HG03571 (cell line): ENCODE measurements around the gene OAF.
"Not testable (repeated sequence)": the region's sequence is repeated elsewhere in the genome, so short reads cannot be mapped to it uniquely, and the experiment has no call there.

Experiments used
- ATAC-seq: cut with Tn5 transposase; IDR thresholded peaks from one replicate; pipeline ENCODE4 v1.9.1; 2021; ENCODE audit not compliant: unreplicated experiment

OAF gene

GRCh38 chr11:120210626-120211521, at the start of gene OAF:
TSS of gene OAF (plus strand) at chr11:120211032. CDS start at chr11:120211280, 248 bp downstream.
- ATAC-seq = peak; percentile 74

GRCh38 chr11:120167659-120168058, 43.2 kb upstream of the OAF start:
- ATAC-seq = no peak

DNA sequence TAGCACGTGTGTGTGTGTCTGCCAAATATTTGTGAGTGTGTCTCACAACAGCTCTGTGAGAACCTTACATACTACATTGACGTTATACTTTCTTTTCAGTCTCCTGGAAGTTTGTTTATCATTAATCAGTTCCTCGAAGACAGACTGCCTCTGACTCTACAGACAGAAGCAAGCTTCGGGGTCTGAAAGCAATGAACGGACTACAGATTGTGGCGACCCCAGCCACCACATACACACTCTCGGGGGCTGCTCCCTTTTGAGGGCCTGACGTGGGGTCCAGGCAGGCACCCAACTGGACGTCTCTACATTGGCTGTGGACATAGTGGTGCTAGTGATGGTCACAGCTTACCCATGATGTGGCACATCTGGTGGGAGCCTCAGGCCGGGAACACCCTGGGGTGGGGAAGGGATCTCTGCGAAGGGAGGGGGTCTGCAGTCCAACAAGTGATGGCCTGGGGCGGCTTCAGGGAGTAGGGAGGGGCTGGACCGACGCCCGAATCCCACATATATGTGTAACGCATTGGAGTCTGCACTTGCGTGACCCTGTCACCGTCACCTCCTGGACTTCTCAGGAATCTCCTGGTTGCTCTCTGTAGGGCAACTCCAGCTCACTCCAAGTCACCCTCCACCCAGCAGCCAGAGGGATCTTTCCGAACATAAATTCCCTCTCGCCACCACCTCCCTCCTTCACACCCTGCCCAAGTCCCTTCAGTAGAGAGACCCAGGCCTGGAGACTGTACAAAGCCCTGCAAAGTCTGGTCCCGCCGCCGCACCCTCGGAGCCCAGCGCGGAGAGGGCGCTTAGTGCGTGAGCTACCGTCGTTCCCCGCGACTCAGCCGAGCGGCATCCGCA, 42.5 kb upstream of the OAF start:
- ATAC-seq = no peak

DNA sequence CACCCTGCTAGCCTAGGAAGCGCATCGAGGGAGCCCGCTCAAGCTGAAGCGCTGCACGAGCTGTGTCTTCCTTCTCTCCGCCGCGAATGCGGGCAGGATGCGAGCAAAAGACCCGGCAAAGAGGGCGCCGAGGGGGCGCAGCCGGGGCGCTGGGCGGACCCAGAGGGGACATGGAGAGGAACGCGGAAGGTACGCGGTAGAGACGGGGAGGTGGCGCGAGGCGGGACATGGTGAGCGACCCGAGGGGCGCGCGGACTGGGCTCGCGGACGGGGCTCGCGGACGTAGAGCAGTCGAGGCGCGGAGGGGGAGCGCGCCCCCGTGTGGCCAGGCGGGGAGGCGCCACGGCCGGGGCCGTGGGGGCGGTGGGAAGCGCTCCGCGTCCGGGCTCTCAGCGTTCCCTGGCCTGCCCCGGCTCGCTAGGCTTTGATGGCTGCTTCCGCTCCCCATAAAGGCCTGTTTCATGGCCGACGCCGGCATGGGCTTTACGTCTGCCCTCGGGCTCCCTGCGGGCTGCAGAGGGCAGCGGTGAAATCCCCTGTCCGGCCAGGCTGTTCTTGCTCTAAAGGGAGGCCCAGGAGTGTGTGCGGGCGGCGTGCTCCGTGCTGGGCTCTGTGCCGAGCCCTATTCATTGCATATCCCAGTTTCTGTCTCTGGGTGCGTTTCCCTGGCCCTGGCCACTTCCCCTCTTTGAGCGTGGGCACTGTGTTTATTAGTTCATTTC, 41.7 kb upstream of the OAF start:
- ATAC-seq = no peak

GRCh38 chr11:120169981-120170698, 40.7 kb upstream of the OAF start:
- no peak for ATAC-seq

DNA sequence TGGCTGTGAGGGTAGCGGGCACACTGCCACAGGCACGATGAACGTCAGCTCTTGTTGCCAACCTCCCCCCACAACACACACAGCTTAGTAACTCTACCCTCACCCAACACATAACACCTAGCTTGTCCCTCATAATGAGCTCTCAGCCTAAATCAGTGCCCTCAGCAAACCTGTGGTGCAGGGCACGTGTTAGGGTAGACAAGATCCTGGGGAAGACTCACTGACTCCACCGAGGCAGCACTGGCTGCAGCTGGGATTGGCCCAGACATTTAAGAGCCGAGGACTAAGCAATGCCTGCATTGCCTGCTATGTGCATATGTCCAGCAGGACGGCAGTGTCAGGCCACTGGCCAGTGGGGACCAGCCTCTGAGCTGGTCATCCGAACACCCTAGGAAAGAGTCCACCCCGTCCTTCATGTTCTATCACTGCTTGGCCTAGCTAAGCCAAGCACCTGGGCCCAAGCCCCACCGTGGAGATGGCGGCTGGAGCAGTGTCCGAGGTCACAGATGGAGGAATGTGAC, 40.0 kb upstream of the OAF start:
- ATAC-seq = no peak

DNA sequence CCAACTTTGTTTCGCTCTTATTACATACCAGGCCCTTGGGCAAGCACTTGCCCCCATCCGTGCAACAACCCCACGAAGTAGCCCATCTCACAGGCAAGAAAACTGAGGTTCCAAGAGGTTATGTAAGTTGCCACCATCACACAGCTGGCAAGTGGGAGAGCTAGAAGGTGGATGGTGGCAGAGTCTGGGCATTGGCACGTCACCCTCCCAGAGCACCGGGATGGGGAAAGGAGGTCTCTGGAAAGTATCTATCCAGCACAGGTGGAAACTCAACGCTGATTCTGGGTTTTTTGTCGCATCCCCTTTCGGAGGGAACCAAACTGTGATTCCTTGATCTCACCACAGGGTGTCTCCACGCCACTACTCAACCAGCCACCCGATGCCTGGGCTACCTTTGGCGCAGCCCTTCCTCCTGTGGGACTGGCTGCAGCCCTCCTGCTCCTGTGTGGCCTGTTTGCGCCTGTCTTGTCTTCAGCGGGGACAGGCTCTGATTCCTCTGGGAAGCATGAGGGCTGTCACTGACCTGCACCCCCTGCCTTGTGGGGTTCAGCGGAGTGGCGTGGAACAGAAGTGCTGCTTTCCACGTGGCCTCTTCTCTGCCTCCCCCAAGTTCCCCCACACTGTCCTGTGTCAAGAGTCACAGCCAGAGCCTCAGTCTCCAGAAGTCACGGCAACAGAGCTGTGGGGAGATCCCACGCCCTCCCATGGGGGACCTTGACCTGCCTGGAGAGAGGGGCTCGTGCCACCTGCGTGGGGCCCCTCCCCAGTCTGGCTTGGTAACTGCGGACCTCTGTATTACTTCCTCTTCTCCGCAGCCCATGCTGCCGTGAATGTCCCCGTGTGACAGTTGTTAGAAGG, 38.5 kb upstream of the OAF start:
- ATAC-seq = no peak

DNA sequence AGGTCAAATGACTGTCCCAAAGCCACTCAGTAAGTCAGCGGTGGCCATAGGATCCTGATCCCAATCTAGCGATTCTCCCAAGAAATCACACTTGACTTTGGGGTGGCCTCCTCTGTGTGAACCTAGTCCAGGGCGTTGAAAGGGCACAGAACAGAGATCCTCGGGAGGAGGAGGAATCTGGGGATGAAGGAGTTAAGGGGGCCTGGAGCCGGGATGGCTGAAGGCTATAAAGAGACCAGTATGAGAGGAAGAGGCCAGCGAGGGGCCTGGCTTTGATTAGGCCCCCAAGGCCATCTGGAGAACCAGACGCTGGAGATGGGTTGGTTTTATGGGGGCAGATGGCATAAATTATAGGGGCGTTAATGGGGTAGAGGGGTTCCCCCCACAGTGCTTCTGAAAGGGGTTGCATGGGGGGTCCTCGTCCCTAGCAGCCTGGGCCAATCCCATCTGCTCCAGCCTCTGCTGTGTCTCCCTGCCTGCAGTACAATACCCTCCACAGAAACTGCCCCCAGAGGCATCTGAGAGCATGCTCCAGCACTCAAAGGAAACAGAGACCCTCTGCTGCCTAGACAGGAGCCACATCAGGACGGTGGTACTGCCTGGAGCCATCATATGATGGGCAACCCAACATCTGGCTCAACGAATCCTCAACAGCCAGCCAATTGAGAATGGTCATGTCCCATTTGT, 37.7 kb upstream of the OAF start:
- ATAC-seq = no peak

GRCh38 chr11:120173807-120174206, 37.0 kb upstream of the OAF start:
- ATAC-seq = no peak

GRCh38 chr11:120174866-120175265, 36.0 kb upstream of the OAF start:
- ATAC-seq = no peak

- no peak for ATAC-seq
Observed at GRCh38 chr11:120178561-120179056, 32.2 kb upstream of the OAF start.

GRCh38 chr11:120179057-120179672, 31.7 kb upstream of the OAF start:
- no peak for ATAC-seq

- not testable (repeated sequence) for ATAC-seq
Observed at GRCh38 chr11:120180063-120180462, 30.8 kb upstream of the OAF start.

- no peak for ATAC-seq
Observed at GRCh38 chr11:120180551-120181232, 30.1 kb upstream of the OAF start.

DNA sequence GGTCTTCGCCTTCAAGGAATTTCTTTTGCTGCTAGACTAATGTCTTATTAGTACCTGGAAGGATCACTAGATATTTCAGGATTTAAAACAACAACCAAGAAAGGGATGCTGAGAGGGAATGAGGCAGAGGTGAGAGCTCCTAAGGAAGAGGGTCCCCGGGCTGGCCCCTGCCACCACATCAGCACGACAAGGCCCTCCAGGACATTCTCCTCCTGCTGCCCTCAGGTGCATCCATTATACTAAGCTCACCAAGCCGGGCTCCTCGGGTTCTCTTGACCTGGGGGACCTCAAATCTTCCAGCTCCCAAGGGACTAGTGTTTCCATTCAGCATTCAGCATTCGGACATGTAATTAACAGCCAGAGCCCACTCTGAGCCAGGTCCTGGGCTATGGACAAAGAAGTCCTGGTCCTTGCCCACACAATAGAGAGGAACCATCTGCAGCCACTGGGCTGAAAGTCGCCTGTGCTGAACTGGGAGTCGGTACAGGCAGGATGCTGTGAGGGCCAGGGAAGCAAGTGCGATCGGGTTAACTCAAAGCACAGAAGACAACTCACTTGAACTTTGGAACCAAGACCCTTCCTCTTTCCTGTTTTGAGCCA, 29.4 kb upstream of the OAF start:
- no peak for ATAC-seq

DNA sequence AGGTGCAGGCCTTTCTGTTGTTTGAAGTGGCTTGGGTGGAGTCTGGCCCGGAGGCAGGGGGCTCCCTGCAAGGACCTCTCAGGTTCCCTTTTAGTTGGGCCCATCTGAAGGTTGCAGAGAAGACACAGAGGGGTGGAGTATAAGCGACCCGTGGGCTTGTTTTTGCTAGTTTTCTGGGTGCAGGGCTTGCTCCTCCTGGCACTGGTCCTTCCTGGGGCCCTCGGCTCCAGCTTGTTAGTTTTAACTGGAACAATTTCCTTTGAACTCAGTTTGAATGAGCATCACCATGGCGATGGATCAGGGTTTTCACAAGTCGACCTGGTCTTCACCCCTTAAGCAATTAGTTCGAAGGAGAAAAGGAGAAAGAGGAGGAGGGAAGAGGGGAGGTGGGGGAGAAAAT, 28.5 kb upstream of the OAF start:
- ATAC-seq = no peak

- no peak for ATAC-seq
Observed at GRCh38 chr11:120182790-120183491, 27.9 kb upstream of the OAF start.
